ENCODE data around the gene SMCR8. TPM values are rescaled to one million over a fixed set of nuclear protein-coding genes. Genes with fewer than 3 reads are reported as not detected.

The SMCR8 gene
- total RNA-seq, 4 donors from 2014 or later: 10.9 to 13.0 (median 11.9) TPM

- Histone ChIP-seq H3K9me3 (no peaks in the 10 kb centered on the region), H3K4me1 (peaks cover 7 to 35% (median 7%) of the 10 kb centered on the region in 3 donors), H3K27ac (peak overlapping the region; percentile 83 to 94 (median 90)), H3K36me3 (peaks cover 0 to 29% (median 5%) of the 10 kb centered on the region in 3 donors), H3K27me3 (no peaks in the 10 kb centered on the region), H3K4me3 (peak overlapping the region; percentile 65 to 88 (median 78))
- TF ChIP-seq CTCF (IDR thresholded peaks at IDR 0.05): no peak
- TF ChIP-seq POLR2A (IDR thresholded peaks at IDR 0.05): no peak
- no peak for DNase-seq
- 38 to 59% methylated on average over 9 to 15 of the region's 15 CpGs for WGBS, 2 donors
- intact Hi-C loops (cut with DNase I): no loop called here
These were observed 47.0 kb downstream of the SMCR8 start for GRCh38 chr17:18361837-18362697.

DNA sequence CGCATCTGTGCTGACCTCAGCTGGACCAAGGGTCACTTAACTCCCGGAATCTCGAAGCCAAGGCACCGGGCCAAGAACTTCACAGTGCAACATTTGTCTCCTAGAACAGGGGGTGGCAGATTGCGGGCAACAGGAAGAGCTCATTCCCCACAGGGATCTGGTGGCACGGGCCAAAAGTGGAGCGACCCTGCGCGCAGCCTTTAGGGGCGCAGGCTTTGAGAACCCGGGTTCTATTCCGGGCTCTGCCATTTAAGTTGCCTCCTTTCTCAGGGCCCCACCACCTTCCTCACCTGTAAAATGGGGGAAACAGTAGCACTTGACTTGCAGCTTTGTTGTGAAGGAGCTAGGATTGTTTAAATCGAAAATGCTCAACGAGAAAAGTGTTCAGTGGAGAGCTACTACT, 47.6 kb downstream of the SMCR8 start:
- Histone ChIP-seq H3K27ac (peak overlapping the region; percentile 83 to 94 (median 90)), H3K27me3 (no peaks in the 10 kb centered on the region), H3K9me3 (no peaks in the 10 kb centered on the region), H3K4me3 (peak overlapping the region; percentile 65 to 88 (median 78)), H3K36me3 (peaks cover 0 to 29% (median 5%) of the 10 kb centered on the region in 3 donors), H3K4me1 (peaks cover 3 to 29% (median 7%) of the 10 kb centered on the region in 3 donors)
- WGBS, 2 donors: 3 to 8% methylated on average over 7 to 9 of the region's 14 CpGs
- intact Hi-C loops (cut with DNase I): no loop called here
- no peak for DNase-seq
- TF ChIP-seq POLR2A (IDR thresholded peaks at IDR 0.05): no peak
- peak in 1 of 6 experiments; percentile 4 for TF ChIP-seq CTCF (IDR thresholded peaks at IDR 0.05)

GRCh38 chr17:18363101-18364049, 48.3 kb downstream of the SMCR8 start, which contains the start of gene SHMT1:
TSS of gene SHMT1 (minus strand) at chr17:18363550. CDS start at chr17:18355981, 7,569 bp downstream.
- peaks cover 3 to 27% (median 7%) of the 10 kb centered on the region in 3 donors for H3K4me1 ChIP-seq
- H3K27me3 ChIP-seq: no peaks in the 10 kb centered on the region
- H3K36me3 ChIP-seq: peaks cover 0 to 25% (median 4%) of the 10 kb centered on the region in 3 donors
- H3K27ac ChIP-seq: peak within 1 kb of the TSS; percentile 83 to 94 (median 90)
- H3K9me3 ChIP-seq: no peaks in the 10 kb centered on the region
- DNase-seq: peak; percentile 43
- peak within 1 kb of the TSS; percentile 65 to 88 (median 78) for H3K4me3 ChIP-seq
- intact Hi-C loops (cut with DNase I): no loop called here
- 4 to 10% methylated on average over 3 to 5 of the region's 76 CpGs for WGBS, 2 donors
- TF ChIP-seq CTCF (IDR thresholded peaks at IDR 0.05) (no peak), POLR2A (IDR thresholded peaks at IDR 0.05) (peak in 3 of 4 donors; percentile 56 to 85 (median 77))

GRCh38 chr17:18364166-18364565, 49.1 kb downstream of the SMCR8 start:
- H3K9me3 ChIP-seq: no peaks in the 10 kb centered on the region
- TF ChIP-seq CTCF (IDR thresholded peaks at IDR 0.05): no peak
- TF ChIP-seq POLR2A (IDR thresholded peaks at IDR 0.05): no peak
- no peak overlapping the region for H3K27ac ChIP-seq
- intact Hi-C loops (cut with DNase I): no loop called here
- DNase-seq: no peak
- WGBS, 2 donors: 86 to 87% methylated on average over 6 of the region's 6 CpGs
- peaks cover 3 to 27% (median 7%) of the 10 kb centered on the region in 3 donors for H3K4me1 ChIP-seq
- H3K4me3 ChIP-seq: no peak overlapping the region
- no peaks in the 10 kb centered on the region for H3K27me3 ChIP-seq
- H3K36me3 ChIP-seq: peaks cover 0 to 17% (median 0%) of the 10 kb centered on the region in 3 donors
